ENCODE measurements around the gene DSCAM. TPM values are rescaled to one million over a fixed set of nuclear protein-coding genes. Genes with fewer than 3 reads are reported as not detected.

Gene DSCAM
- total and polyA plus RNA-seq, 2 experiments from 2014 or later = 0.07 TPM; not detected in 1

GRCh38 chr21:40355076-40355475 lies 491.9 kb downstream of the DSCAM start:
- Histone ChIP-seq H3K4me1 (ENCODE audit: insufficient read depth) (no peaks in the 10 kb centered on the region), H3F3A (replicated peaks; ENCODE audit: low read depth) (no peaks in the 10 kb centered on the region), H3K4me3 (no peak overlapping the region), H3K27ac (ENCODE audit: low read depth) (no peak overlapping the region), H3K9me2 (ENCODE audit: insufficient read depth) (no peaks in the 10 kb centered on the region), H3K79me2 (replicated peaks; ENCODE audit: insufficient read depth) (no peaks in the 10 kb centered on the region), H3K36me3 (ENCODE audit: insufficient read depth) (no peaks in the 10 kb centered on the region), H3K4me2 (no peak overlapping the region), H4K20me1 (replicated peaks; ENCODE audit: insufficient read depth) (no peaks in the 10 kb centered on the region), H2AFZ (no peak overlapping the region), H3K27me3 (ENCODE audit: insufficient read depth) (no peaks in the 10 kb centered on the region)
- H3K4me3 Mint-ChIP-seq = no peak overlapping the region
- DNase-seq (ENCODE audit: low spot score) (no peak), ATAC-seq (no peak)
- H3K27ac Mint-ChIP-seq = no peak overlapping the region
- peaks cover 3% of the 10 kb centered on the region; the same call in 1 of the 3 replicates for H3K36me3 Mint-ChIP-seq (ENCODE audit: low read depth)
- peaks cover 2% of the 10 kb centered on the region for H3K27me3 Mint-ChIP-seq (ENCODE audit: insufficient read depth, low read depth, poor library complexity)
- TF ChIP-seq STAT1 (IDR thresholded peaks at IDR 0.05; ENCODE audit: unreplicated experiment) (no peak), NANOG (IDR thresholded peaks at IDR 0.05; ENCODE audit: borderline replicate concordance) (no peak), CREB1 (CRISPR knock-in tag; IDR thresholded peaks at IDR 0.05; ENCODE audit: low read depth) (no peak), POLR2AphosphoS5 (IDR thresholded peaks at IDR 0.05; ENCODE audit: low read depth) (no peak), EZH2 (IDR thresholded peaks at IDR 0.05; ENCODE audit: low read depth, unreplicated experiment) (no peak), ZNF331 (CRISPR knock-in tag; IDR thresholded peaks at IDR 0.05; ENCODE audit: low read depth) (no peak), EZH2phosphoT487 (IDR thresholded peaks at IDR 0.05; ENCODE audit: unreplicated experiment) (no peak)
- TF ChIP-seq, protein P1, sequence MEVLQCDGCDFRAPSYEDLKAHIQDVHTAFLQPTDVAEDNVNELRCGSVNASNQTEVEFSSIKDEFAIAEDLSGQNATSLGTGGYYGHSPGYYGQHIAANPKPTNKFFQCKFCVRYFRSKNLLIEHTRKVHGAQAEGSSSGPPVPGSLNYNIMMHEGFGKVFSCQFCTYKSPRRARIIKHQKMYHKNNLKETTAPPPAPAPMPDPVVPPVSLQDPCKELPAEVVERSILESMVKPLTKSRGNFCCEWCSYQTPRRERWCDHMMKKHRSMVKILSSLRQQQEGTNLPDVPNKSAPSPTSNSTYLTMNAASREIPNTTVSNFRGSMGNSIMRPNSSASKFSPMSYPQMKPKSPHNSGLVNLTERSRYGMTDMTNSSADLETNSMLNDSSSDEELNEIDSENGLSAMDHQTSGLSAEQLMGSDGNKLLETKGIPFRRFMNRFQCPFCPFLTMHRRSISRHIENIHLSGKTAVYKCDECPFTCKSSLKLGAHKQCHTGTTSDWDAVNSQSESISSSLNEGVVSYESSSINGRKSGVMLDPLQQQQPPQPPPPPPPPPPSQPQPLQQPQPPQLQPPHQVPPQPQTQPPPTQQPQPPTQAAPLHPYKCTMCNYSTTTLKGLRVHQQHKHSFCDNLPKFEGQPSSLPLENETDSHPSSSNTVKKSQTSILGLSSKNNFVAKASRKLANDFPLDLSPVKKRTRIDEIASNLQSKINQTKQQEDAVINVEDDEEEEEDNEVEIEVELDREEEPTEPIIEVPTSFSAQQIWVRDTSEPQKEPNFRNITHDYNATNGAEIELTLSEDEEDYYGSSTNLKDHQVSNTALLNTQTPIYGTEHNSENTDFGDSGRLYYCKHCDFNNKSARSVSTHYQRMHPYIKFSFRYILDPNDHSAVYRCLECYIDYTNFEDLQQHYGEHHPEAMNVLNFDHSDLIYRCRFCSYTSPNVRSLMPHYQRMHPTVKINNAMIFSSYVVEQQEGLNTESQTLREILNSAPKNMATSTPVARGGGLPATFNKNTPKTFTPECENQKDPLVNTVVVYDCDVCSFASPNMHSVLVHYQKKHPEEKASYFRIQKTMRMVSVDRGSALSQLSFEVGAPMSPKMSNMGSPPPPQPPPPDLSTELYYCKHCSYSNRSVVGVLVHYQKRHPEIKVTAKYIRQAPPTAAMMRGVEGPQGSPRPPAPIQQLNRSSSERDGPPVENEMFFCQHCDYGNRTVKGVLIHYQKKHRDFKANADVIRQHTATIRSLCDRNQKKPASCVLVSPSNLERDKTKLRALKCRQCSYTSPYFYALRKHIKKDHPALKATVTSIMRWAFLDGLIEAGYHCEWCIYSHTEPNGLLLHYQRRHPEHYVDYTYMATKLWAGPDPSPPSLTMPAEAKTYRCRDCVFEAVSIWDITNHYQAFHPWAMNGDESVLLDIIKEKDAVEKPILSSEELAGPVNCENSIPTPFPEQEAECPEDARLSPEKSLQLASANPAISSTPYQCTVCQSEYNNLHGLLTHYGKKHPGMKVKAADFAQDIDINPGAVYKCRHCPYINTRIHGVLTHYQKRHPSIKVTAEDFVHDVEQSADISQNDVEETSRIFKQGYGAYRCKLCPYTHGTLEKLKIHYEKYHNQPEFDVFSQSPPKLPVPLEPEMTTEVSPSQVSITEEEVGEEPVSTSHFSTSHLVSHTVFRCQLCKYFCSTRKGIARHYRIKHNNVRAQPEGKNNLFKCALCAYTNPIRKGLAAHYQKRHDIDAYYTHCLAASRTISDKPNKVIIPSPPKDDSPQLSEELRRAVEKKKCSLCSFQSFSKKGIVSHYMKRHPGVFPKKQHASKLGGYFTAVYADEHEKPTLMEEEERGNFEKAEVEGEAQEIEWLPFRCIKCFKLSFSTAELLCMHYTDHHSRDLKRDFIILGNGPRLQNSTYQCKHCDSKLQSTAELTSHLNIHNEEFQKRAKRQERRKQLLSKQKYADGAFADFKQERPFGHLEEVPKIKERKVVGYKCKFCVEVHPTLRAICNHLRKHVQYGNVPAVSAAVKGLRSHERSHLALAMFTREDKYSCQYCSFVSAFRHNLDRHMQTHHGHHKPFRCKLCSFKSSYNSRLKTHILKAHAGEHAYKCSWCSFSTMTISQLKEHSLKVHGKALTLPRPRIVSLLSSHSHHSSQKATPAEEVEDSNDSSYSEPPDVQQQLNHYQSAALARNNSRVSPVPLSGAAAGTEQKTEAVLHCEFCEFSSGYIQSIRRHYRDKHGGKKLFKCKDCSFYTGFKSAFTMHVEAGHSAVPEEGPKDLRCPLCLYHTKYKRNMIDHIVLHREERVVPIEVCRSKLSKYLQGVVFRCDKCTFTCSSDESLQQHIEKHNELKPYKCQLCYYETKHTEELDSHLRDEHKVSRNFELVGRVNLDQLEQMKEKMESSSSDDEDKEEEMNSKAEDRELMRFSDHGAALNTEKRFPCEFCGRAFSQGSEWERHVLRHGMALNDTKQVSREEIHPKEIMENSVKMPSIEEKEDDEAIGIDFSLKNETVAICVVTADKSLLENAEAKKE (CRISPR knock-in tag; IDR thresholded peaks at IDR 0.05) = no peak
- TF ChIP-seq, protein P2, sequence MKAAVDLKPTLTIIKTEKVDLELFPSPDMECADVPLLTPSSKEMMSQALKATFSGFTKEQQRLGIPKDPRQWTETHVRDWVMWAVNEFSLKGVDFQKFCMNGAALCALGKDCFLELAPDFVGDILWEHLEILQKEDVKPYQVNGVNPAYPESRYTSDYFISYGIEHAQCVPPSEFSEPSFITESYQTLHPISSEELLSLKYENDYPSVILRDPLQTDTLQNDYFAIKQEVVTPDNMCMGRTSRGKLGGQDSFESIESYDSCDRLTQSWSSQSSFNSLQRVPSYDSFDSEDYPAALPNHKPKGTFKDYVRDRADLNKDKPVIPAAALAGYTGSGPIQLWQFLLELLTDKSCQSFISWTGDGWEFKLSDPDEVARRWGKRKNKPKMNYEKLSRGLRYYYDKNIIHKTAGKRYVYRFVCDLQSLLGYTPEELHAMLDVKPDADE (IDR thresholded peaks at IDR 0.05) = no peak
- no peaks in the 10 kb centered on the region for H3K4me1 Mint-ChIP-seq
- peaks cover 72% of the 10 kb centered on the region for H3K9me3 Mint-ChIP-seq

Measured in GM23338 (cell line).